ENCODE data around the gene RAPGEF1.

Gene RAPGEF1

DNA sequence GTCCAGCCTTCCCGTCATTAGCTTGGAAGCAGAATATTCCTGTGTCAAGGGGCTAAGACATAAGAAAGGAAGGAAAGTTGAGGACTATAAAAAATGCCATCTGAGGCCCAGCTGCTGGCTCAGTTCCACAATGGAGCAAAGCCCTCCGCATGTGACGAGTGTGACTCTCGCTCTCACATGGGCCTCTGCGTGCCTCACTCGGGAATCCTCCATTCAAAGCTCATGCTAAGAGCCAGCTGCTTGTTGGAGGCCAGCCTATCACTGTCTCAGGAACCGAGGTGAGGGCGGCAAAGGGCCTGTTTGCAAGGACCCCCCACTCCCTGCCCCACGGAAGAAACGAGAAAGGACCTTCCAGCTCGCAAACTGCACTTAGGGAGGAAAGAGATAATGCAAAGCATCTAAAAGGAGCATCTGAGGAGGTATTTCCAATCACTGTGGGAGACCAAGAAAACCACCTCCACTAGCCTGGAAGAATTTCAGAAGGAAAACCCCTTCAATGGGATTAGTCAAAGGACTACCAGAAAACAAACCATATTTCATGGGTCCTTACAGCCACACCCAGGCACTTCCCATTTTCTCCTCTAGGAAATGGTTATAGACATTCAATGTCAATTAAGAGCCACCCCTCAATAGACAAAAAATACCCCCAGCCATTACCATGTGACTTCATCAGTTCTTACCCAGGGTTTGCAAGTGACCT is 99.3 kb downstream of the RAPGEF1 start:
- DNase-seq, result no peak

DNA sequence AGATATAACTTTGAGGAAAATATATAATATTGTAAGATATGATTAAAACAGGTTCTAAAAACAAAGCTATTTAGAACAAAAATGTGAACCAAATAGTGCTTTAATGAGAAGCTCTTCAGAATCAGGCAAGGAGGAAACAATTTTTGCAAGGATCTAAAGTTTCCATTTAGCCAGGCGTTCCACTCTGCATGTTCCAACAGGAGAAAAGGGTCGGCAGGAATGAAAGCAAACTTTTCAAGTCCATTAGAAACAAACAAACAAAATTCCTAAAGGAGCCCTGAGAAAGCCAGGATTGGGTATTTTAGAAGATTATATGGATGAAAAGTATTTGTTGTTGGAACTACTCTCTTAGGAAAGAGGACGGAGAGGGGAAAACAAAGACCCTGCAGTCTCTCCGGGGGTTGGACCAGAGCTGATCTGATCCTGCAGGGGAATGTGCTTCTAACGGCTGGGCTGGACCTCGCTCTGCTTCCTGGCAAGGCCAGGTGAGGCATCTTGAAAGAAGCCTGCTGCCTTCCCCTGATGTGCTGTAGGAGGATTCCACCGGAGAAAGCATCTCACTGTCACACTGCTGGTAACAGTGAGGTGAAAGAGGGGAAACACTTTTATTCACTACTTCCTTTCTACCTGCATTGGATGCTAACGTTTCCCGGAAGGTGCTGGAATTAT is 100.0 kb downstream of the RAPGEF1 start:
- no peak for DNase-seq

DNA sequence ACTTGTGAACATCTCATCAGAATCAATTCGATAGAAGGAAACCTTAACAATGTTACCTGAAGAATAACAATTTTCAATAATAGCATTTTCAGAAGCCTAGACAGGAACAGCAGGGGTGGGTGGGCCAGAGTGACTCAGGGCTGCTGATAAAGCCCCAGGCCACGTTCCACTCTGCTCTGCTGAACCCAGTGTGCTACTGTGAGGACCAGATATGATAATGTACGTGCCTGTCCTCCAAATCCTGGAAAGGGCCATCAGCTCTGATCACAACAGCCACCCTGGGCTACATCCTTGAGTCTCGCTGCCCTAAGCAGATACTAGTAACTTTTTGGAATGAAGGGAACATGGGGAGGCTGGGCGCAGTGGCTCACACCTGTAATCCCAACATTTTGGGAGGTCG is 103.3 kb downstream of the RAPGEF1 start:
- no peak for DNase-seq

DNA sequence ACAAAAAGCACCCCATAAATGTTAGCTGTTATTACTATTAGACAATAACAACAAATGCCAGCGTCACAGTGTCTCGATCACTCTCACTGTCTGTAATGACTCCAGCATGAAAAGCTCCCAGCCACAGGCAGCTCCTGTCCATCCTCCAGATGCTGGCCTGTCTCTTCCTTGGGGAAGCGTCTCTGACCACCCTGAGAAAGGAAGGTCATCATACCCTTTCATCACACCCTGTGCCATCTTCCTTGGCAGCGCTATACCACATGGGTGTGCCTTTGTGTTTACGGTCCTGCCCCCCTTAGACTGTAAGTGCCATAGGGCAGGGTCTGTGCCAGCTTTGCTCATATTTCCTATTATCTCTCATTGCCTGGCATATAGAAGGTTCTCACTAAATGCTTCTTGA is 104.0 kb downstream of the RAPGEF1 start:
- DNase-seq, result no peak

DNA sequence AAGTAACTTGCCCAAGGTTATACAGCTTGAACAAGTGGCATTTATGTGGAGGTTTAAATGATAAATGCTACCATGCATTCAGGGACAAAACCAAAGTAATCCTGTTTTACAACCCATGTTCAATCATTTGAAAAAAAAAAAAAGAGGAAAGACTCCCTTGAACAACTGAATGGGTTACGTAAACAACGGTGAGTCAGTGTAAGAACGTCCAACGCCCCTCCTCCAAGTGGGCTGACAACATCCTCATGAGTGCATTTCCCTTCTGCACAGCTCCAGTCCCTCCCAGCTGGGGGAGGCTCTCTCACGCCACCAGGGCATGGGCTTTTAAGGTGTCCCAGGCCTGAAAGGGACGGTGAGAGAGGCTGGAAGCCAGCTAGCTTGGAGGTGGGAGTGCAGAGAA is 104.6 kb downstream of the RAPGEF1 start:
- peak; percentile 71 for DNase-seq

DNA sequence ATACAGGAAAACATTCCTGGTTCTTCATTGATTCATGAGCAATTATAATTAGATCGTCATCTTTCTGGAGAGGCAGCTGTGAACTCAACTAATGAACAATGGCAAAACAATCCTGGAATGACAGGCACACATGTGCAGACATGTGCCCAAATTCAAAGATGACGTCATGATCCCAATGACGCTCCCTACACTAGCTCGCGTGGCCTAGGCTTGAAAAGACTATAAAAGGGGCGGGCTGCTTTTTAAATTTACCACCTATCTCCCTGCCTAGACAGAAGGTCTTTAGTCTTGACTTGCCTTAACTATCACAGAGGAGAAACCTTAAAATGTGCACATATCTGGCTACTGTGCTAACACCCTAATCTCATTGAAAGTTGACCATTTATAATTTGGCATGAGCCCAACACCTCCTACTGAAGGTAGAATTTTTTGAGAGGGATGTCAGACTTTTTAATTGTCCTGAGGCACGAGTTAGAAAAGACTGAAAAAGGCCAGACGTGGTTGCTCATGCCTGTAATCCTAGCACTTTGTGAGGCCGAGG is 106.3 kb downstream of the RAPGEF1 start:
- no peak for DNase-seq

DNA sequence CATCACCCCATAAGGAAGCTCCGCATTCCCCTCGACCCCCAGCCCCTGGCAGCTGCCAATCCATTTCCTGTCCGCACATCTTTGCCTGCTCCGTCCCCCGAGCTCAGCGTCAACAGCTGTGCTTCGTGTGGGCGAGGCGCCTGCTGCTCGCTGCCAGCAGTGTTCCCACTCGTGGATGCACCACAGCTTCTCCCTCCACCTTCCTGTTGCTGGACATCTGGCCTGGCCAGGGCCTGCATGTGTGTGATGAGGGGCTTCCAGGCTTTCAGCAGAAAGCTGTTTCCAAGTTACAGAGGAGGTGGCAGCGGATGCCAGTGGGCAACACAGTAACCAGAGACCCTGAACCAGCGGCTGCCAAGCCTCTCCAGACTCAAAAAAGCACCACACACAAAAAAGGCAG is 108.6 kb downstream of the RAPGEF1 start:
- DNase-seq, result no peak

DNA sequence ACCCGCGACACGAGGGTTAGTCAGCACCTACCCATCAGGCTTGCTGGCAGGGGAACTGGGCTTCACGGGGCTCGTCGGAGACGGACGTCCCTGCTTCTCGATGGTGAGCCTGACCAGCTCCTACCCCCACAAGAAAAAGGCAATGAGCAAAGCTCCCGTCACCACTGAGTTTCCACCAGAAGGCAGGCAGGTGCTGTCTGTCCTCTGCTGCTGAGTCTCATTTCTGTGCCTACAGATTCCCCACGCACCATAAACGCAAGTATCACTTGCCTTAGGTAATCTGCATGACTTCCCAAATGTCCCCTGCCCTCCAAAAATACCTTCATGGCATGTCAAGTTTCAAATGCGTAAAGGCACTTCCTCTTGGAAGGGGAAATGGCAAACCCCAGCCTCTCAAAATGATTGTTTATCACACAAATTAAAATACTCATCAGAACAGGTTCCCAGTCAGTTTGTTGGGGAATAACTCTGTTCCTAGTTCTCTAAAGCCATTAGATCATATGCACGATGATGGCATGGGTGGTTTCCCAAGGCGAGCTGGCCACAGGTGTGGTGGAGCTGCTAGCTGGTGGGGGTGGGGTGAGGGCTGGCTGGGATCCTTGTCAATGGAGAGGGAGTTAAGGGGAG is 109.6 kb downstream of the RAPGEF1 start:
- DNase-seq, result no peak

DNA sequence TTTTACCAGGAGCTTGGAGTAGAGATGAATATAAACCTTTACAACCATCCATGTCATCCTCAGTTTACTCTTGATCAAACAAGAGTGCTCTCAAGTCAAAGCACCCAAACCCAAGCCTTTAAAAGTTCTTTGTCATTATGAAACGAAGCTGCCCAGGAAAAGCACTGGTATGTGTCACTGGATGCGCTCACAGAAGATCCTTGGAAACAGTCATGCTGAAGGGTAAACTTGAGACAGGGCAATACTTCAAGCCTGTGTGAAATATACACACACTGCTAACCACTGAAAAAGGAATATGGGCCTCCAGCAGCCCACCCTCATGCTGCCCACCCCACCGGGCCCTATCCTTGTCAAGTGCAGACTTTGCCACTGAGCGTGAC is 110.1 kb downstream of the RAPGEF1 start:
- DNase-seq, result no peak

DNA sequence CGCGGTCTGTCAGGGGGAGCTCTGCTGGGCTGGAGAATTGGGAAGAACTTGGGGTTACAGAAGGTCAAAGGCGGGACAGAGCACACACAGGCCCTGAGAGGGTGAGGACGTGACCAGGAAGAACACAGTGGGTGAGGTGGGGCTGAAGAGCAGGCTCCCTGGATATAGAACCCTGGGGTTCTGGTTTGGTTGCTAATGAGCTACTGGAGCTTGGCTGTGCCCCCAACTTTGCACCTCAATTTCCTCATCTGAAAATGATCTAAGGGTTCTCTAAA is 110.7 kb downstream of the RAPGEF1 start:
- no peak for DNase-seq

DNA sequence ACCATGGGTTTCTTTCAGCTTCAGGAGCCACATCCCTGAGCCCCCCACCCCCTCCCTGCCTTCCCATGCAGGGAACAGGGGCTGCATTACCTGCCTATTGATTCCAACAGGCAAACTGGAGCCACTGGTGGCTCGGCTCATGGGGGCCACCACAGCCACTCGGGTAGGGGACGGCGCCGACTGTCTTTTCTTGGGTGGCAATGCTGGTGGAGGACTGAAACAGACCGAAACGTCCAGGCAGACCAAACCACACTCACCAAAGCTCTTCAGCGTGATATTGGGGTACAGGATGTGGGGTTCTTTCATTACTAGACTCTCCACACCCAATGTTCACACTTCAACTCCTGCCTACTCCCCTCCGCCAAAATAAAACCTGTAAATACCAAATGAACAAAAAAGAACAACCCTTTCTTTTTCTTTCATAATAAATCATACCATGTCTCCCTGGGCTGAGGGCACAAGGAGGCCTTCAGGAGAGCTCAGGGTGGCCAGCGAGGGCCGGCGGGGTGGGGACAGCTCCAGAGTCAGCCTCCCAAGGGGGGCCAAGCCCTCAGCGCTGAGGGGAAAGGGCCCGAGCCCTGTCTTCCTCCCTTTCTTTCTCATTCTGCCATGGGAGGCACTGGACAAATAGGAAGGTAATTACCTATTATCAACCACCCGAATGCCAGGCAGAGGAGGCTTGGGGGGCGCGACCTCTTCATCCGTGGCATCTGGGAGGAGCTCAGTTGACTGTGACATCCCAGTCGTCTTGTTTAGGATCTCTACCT is 111.2 kb downstream of the RAPGEF1 start:
- DNase-seq, result no peak

DNA sequence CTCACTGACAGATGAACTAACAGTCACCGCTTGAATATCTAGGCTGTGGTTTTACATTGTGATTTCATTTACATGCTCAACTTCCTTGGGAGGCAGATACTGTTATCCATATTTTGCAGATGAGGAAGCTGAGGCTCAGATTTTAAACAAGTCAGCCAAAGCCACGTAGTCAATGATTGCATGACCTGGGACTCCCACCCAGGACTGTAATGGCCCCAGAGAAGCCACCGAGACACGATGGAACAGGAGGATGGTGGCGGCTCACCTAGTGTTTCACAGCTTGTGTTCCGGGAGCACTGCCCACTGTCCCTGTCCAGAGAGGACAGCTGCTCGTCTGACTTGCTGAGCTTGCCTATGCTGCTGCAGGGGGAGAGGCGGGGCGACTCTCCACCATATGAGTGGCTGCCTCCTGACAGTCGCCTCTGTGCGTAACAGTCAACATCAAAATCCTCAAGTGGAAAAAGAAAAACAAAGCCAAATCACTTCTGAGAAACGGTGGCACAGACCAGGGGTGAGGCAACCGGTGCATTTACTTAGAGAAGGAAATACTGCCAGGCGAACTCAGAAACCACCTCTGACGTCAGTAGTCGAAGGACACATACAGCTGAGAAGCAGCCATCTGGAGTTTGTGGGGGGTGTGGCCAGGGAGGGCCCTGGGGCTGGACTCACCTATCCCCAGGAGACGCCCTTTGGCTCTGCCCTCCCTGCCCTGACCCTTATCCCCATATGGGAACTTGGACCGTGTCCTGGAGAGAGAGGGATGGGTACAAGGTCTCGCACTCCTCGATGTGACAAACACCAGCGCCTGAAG is 112.0 kb downstream of the RAPGEF1 start:
- DNase-seq, result peak; percentile 69

DNA sequence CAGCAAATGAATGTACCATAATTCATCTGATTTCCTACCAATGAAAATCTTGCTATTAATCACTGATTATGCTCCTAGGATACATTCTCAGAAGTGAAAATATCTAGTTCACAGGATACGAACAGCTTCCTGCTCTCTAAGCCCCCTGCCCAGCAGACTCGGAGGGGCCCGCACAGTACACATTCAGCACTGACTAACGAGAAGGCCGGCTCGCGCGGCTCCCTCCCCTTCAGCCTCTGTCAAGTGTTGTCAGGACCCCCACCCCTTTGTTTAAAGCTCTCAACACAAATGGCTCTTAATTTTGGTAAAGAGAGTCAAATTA is 112.6 kb downstream of the RAPGEF1 start:
- no peak for DNase-seq

DNA sequence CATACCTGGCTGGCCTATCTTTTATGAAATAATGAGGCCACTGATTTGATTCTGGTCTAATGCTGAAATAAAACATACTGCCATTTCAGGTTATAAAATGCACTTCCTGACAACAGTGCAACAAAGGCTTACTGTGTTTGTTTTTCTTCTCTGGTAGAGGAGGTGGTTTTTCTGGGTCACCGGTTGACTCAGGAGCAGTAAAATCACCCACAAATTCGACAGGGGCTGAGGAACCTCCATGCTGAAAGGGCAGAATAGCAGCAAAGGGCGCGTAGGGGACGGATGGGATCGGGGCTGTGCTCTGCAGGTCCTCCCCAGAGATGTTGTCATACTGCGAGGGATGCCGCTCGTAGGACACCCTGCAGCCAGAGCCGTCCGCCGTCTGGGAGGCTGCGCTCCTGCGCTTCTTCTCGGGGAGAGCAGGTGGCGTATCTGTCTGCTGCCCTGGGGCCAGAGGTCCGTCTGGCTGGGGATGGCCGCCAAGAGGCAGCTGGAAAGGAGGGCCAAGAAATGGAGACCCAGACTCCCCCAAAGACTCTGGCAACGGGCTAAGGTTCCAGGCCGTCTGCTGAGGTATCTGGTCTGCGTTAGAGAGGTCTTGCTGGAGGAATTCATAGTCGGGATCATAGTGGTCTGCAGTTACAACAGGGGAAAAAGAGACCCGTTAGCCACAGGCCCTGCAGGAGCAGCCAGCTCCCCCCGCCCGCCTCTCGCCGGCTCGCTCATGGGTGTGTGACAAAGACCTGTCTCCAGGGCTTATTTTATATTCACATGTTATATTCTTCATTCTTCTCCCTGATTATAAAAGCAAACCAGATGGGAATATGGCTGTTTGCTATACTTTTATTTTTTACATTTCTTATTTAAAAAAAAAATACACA is 113.8 kb downstream of the RAPGEF1 start:
- DNase-seq, result no peak

DNA sequence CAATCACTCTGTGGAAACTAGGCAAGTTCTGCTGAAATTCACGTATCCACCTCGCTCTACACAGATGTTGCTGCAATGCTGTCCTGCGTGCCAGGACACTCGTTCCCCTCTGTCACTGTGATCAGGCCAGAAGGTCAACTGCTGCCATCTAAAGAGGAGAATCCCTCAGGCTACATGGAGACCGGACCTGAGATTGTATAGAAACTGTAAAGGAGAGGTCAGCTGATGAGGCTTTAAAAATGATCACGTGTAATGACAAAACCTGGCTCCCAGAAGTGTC is 114.4 kb downstream of the RAPGEF1 start:
- no peak for DNase-seq

DNA sequence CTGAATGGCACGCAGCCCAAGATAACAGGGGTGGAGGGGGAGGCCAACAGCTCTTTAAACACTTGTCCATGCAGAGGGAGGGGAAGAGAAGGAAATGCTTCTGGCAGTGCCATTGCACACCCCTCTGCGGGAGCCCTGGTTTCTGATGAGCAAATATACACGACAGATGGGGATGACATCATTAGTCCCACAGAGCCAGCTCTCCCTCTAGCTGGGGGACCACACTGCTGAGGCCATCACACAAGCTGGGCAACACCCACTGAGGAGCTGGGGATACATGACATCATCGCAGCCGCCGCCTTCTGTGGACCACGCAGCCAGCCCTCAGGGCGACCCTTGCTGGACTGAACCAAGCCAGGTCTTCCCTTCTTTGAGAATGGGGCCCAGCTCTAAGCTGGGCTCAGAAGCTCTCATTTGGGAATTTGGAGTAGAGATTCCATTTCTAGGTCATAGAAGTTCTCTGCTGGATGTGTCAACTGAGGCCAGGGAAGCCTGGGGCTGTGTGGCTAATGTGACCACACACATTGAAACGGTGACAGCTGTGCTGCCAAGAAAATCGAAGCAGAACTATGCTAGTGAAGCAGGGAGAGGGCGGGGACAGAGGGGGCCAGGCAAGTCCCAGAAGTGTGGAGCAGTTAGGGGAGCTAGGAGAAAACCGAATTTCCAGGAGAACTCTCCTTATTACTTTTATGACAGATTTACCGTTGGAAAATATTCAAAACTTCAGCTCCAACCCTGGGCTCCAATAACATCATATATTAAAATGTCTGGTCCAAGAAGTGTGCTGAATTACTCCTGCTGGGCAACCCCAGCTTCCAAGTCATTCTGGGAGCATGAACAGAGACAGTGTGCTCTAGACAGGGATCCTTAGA is 115.0 kb downstream of the RAPGEF1 start:
- no peak for DNase-seq

DNA sequence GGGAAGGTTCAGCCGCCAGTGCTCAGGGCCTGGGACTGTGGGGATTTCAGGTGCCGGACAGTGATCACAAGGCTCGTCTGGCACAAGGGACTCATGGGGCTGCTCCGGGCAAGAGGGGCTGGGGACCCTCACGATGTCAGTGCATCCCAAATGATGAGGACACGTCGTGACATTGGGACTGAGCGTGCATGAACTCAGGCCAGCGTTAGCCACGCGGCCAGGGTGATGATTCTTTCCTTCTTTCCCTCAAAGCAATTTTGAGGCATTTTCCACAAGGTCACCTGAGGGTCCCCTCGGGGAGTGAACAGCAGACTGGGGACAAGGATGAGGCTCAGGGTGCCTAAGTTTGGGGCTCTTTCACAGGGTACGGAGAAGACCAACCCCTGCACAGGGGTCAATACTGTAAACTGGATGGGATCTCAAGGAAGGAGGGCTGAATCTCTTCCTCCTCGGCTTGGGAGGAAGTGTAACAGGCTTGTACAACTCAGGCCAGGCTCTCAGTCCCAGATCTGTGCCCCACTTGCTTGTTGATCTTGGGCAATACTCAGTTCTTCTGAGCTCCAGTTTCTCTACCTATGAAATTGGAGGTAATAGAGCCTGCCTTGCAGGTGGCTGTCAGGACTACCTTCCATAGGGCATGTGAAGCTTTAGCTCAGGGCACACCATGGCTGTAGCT is 116.1 kb downstream of the RAPGEF1 start:
- DNase-seq, result no peak

DNA sequence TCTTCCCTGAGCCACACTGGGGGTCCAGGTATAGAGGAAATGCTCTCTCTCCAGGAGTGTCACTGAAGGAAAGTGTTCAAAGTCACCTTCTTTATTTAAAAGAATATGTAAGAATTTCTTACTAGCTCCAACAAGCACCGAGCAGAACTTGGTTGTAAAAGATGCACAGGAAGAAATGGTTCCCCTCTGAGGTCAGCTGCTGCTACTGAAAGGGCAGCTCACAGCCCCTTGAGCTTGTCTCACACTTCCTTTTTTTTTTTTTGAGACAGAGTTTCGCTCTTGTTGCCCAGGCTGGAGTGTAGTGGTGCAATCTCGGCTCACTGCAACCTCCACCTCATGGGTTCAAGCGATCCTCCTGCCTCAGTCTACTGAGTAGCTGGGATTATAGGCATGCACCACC is 117.4 kb downstream of the RAPGEF1 start:
- no peak for DNase-seq

DNA sequence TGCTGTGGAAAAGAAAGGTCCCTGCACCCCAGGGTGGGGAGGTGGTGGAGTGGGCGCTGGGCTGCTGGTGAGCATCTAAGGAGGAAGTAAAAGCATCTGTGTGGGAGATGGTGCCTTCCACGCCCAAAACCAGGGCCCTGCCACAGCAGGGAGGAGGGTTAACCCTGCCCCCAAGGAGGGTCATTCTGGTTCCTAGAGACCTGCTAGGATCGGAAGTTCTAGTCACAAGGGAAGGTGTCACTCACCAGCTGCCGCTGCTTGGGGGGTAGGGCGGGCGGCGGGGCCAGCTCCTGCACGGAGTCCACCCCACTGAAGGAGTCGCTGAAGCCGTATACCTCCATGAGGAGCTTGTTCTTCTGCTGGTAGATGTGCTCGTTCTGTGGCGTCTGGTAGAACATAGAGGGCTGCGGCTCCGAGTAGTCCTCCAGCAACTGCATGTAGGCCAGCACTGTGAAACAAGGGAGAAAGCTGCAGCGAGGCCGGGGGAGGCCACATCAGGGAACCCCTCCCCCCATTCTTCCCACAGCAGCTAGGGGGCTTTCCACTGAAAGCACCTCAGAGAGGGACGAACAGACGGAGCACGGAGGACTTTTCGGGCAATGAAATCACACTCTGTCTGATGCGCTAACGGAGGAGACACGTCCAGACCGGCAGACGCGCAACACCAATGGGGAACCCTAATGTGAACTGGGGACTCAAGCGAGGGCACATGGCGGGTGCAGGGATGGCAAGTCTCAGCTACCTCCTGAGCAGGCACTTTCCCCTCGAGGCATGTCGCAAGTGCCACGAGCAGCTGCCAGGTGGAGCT is 118.1 kb downstream of the RAPGEF1 start:
- DNase-seq, result no peak

Measured in activated T-cell treated with anti-CD3 and anti-CD28 coated beads, Interleukin-2, amount 50 U/mL, for 1 hour (primary cell).